Fibroblast of lung (primary cell): ENCODE measurements around the gene PRKACB.

Experiments used
- CTCF ChIP-seq, 2 donors: IDR thresholded peaks in 1 of 2; conservative IDR thresholded peaks in 1 of 2; 1 replicate in 1 of 2; 2 replicates in 1 of 2; pipeline ENCODE4 v1.5.1; 2011 to 2012; ENCODE audit warnings: low read length in 2 of 2, control low read depth in 1 of 2, inconsistent platforms in 1 of 2, low read depth in 1 of 2, mild to moderate bottlenecking in 1 of 2
- EZH2 ChIP-seq: IDR thresholded peaks from 2 replicates; pipeline ENCODE4 v1.5.1; 2012; ENCODE audit warnings: low read length, control low read depth, mild to moderate bottlenecking; ENCODE audit errors: missing control alignments

GRCh38 chr1:84096176-84096575, 47.9 kb upstream of the PRKACB start:
- no peak for TF ChIP-seq CTCF (conservative IDR thresholded peaks at IDR 0.05 in 1 of 2, IDR thresholded peaks at IDR 0.05 in 1 of 2; ENCODE audit: low read depth in 1 of 2, low read length in 2 of 2)
- TF ChIP-seq EZH2, result no peak
